Gastroesophageal sphincter (tissue), 4 donors: Measurements from ENCODE around the gene ABCA1. TPM values are rescaled to one million over a fixed set of nuclear protein-coding genes. Genes with fewer than 3 reads are reported as not detected.

Source experiments
- ATAC-seq: fragments of 150-250 bp; one replicate; pipeline ENCODE4 v1.9.1; 2016; ENCODE audit warnings: mild to moderate bottlenecking, moderate library complexity
- H3K27ac ChIP-seq, 4 donors: fragments of 200-600 bp; sonication (generic) in 3 of 4; 1 replicate in 3 of 4; 2 replicates in 1 of 4; pipeline ENCODE4 v1.5.1; 2016 to 2019
- H3K27me3 ChIP-seq: fragments of 200-600 bp; sonication (generic); one replicate; pipeline ENCODE4 v1.5.1; 2019
- H3K36me3 ChIP-seq, 2 donors: fragments of 200-600 bp; sonication (generic); one replicate each; pipeline ENCODE4 v1.5.1; 2019; ENCODE audit warnings: control low read depth in 1 of 2
- H3K4me1 ChIP-seq, 3 donors: fragments of 200-600 bp; sonication (generic); 1 replicate in 2 of 3; 2 replicates in 1 of 3; pipeline ENCODE4 v1.5.1; 2016 to 2019; ENCODE audit warnings: control low read depth in 2 of 3
- H3K4me3 ChIP-seq, 2 donors: fragments of 200-600 bp; sonication (generic); one replicate each; pipeline ENCODE4 v1.5.1; 2019; ENCODE audit warnings: mild to moderate bottlenecking in 1 of 2, moderate library complexity in 1 of 2
- H3K9me3 ChIP-seq, 3 donors: fragments of 200-600 bp; sonication (generic); one replicate each; pipeline ENCODE4 v1.5.1; 2017 to 2019; ENCODE audit warnings: control low read depth in 2 of 3
- EP300 ChIP-seq: sonication (generic); formaldehyde crosslinking; IDR thresholded peaks from one replicate; pipeline ENCODE4 v1.6.1; 2017; ENCODE audit warnings: antibody characterized with exemption, mild to moderate bottlenecking
- POLR2A ChIP-seq, 2 donors: fragments of 450-650 bp; IDR thresholded peaks; one replicate each; pipeline ENCODE4 v1.6.1; 2017; ENCODE audit warnings: antibody characterized with exemption in 2 of 2, mild to moderate bottlenecking in 2 of 2, moderate library complexity in 1 of 2
- POLR2AphosphoS5 ChIP-seq: sonication (generic); formaldehyde crosslinking; IDR thresholded peaks from one replicate; pipeline ENCODE4 v1.6.1; 2017; ENCODE audit warnings: antibody characterized with exemption
- WGBS, 2 donors: methylation state at CpG; one replicate each; pipeline ENCODE4 v1.1.5; 2018; ENCODE audit warnings: low coverage in 1 of 2; 5-methylcytosine and 5-hydroxymethylcytosine counted together
- total RNA-seq, 4 donors: library from RNA; depleted of rRNA; stranded (reverse); fragments of >200 nt; gene quantifications; one replicate each; pipeline ENCODE4 v1.1.0, GENCODE V29; 2016
- TF ChIP-seq, protein P1 (sequence below), 4 experiments: fragments of 200-600 bp in 2 of 4; fragments of 450-650 bp in 2 of 4; sonication (generic) in 1 of 4; IDR thresholded peaks; one replicate each; pipeline ENCODE4 v1.5.1; 2017 to 2019; ENCODE audit warnings: antibody characterized with exemption in 4 of 4, mild to moderate bottlenecking in 2 of 4, moderate library complexity in 2 of 4

The ABCA1 gene
- total RNA-seq, 4 donors from 2014 or later, result 46.2 to 91.5 (median 64.9) TPM

DNA sequence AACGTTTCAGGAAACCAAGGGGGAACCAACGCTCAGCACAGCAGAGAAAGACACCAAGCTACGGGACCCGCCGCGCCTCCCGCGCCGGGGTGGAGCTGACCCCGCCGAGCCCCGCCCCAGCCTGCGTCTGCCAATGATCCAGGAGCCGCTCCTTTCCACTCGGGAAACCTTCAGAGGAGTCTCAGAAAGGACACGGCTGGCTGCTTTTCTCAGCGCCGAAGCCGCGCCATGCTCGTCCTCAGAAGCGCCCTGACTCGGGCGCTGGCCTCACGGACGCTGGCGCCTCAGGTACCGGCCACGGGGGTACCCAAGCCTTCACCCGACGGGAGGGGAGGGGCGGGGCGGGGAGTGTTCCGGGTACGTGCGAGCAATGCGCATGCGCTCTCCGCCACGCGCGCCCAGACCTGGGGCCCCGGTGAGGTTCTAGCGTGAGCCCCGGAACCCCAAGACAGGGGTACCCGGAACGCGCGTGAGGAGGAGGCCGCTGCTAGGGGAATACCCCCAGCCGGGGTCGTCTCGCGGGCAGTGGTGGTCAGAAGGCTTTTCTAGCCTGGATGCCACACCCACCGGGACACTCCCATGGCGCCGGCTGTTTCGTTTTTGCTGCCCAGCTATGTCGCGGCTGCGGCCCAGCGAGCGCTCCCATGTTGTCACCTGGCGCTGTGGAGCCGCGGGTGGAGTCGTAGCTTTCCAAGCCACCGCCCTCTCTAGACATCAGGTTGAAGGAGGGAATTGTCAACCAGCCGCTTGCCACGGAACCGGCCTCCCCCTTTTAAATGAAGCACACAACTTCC lies 180.2 kb downstream of the ABCA1 start, which contains the start of gene NIPSNAP3A:
Gene NIPSNAP3A, plus strand, starts transcription at position 119 of the 794 bp plus-strand sequence. Its CDS starts 110 bp downstream, at position 229.
- WGBS, 2 donors, result no CpG with 5 or more reads among the region's 71 CpGs
- Histone ChIP-seq H3K9me3 (no peaks in the 10 kb centered on the region), H3K27ac (peak within 1 kb of the TSS; percentile 31 to 94 (median 93)), H3K4me1 (peaks cover 0 to 18% (median 3%) of the 10 kb centered on the region in 3 donors), H3K4me3 (peak within 1 kb of the TSS; percentile 79 to 84), H3K36me3 (peaks cover 0 to 16% of the 10 kb centered on the region in 2 donors), H3K27me3 (no peaks in the 10 kb centered on the region)
- TF ChIP-seq POLR2A (IDR thresholded peaks at IDR 0.05) (peak; percentile 47 to 50), EP300 (no peak), POLR2AphosphoS5 (peak; percentile 39)
- TF ChIP-seq, protein P1, sequence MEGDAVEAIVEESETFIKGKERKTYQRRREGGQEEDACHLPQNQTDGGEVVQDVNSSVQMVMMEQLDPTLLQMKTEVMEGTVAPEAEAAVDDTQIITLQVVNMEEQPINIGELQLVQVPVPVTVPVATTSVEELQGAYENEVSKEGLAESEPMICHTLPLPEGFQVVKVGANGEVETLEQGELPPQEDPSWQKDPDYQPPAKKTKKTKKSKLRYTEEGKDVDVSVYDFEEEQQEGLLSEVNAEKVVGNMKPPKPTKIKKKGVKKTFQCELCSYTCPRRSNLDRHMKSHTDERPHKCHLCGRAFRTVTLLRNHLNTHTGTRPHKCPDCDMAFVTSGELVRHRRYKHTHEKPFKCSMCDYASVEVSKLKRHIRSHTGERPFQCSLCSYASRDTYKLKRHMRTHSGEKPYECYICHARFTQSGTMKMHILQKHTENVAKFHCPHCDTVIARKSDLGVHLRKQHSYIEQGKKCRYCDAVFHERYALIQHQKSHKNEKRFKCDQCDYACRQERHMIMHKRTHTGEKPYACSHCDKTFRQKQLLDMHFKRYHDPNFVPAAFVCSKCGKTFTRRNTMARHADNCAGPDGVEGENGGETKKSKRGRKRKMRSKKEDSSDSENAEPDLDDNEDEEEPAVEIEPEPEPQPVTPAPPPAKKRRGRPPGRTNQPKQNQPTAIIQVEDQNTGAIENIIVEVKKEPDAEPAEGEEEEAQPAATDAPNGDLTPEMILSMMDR (IDR thresholded peaks at IDR 0.05), result no peak
- ATAC-seq, result peak; percentile 92

DNA sequence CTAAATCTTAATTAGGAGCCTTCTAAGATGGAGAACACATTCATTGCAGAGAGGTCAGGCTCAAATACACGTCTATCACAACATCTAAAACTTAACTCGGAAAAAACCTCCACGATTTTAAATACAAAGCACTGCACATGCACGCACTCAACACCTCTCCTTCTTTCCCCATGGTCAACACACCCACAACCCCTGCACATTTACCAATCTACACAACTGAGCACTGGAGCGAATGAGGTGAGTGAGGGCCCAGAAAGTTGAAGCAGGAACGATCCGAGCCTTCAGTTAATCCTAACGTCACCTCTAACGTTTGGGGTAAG lies 180.8 kb downstream of the ABCA1 start:
- H3K9me3 ChIP-seq, result no peaks in the 10 kb centered on the region
- no peak for TF ChIP-seq POLR2AphosphoS5
- TF ChIP-seq EP300, result no peak
- TF ChIP-seq POLR2A (IDR thresholded peaks at IDR 0.05), result no peak
- TF ChIP-seq, protein P1 (IDR thresholded peaks at IDR 0.05), result no peak
- ATAC-seq, result peak; percentile 17
- peaks cover 0 to 18% (median 3%) of the 10 kb centered on the region in 3 donors for H3K4me1 ChIP-seq
- no peaks in the 10 kb centered on the region for H3K27me3 ChIP-seq
- peak overlapping the region; percentile 79 to 84 for H3K4me3 ChIP-seq
- peak overlapping the region; percentile 31 to 94 (median 93) for H3K27ac ChIP-seq
- 0% methylated on average over 6 to 7 of the region's 9 CpGs for WGBS, 2 donors
- peaks cover 0 to 11% of the 10 kb centered on the region in 2 donors for H3K36me3 ChIP-seq

DNA sequence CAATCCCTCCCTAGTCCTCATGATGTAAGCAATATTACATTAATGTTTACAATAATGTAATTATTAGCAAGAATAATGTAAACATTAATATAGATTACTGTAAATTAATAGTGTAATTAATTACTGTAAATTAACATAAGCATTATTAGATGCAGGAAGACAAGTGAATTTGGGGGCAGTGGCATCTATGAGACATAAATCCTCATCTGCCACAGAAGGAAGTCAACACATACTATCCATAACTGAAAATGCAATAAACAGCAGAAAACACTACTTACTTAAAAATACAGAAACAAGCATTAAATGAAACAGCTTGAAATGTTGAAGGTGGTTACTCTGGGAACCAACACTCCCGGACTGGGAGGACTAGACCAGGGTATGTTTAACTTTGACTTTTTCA lies 181.2 kb downstream of the ABCA1 start:
- Histone ChIP-seq H3K27me3 (no peaks in the 10 kb centered on the region), H3K4me3 (peak overlapping the region; percentile 79 to 84), H3K4me1 (peaks cover 0 to 18% (median 3%) of the 10 kb centered on the region in 3 donors), H3K9me3 (no peaks in the 10 kb centered on the region), H3K27ac (peak overlapping the region in 3 of 4 donors; percentile 92 to 94 (median 94)), H3K36me3 (peaks cover 0 to 7% of the 10 kb centered on the region in 2 donors)
- ATAC-seq, result no peak
- TF ChIP-seq, protein P1 (IDR thresholded peaks at IDR 0.05), result no peak
- TF ChIP-seq POLR2AphosphoS5 (no peak), EP300 (no peak), POLR2A (IDR thresholded peaks at IDR 0.05) (no peak)
- 7 to 10% methylated on average over 1 of the region's 1 CpG for WGBS, 2 donors

DNA sequence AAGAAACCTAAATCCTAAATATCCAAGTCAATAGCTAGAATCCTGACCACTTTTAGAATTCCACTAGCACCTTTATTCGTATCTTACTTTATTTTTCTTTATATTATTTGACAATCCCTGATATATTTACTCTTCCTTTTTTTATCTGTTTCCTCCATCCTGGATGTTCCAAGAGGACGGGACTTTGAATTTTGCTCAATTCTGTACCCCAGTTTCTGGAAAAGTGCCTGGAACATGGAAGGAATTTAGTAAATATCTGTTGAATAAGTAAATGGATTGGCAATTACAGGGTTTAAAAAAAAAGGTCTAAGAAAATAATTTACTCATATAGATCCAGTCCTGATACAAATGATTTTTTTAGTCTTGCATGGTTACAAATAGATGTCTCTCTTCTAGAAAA lies 181.7 kb downstream of the ABCA1 start:
- no peak for ATAC-seq
- 80 to 100% methylated on average over 2 of the region's 2 CpGs for WGBS, 2 donors
- no peak for TF ChIP-seq EP300
- TF ChIP-seq, protein P1 (IDR thresholded peaks at IDR 0.05), result no peak
- TF ChIP-seq POLR2AphosphoS5, result no peak
- TF ChIP-seq POLR2A (IDR thresholded peaks at IDR 0.05), result no peak
- Histone ChIP-seq H3K4me3 (no peak overlapping the region), H3K9me3 (no peaks in the 10 kb centered on the region), H3K4me1 (peaks cover 0 to 18% (median 3%) of the 10 kb centered on the region in 3 donors), H3K27ac (no peak overlapping the region), H3K27me3 (no peaks in the 10 kb centered on the region), H3K36me3 (peaks cover 0 to 2% of the 10 kb centered on the region in 2 donors)

DNA sequence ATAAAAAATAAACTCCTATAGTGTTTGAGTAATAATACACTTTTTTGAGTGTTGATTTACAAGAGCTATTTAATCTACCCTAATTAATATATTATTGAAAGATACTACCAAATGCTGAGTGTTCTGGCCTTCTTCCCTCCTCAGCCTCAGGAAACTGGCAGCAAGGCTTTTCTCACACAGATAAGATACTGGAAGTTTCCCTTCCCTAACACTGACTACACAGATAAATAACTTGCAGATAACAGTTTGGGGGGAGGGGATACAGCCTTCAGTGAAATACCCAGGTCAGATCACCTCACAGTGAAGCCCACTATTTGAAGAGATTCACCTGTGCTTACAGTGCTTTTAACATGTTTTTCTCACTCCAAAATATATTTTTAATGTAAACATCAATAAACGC lies 182.1 kb downstream of the ABCA1 start:
- Histone ChIP-seq H3K4me3 (no peak overlapping the region), H3K9me3 (no peaks in the 10 kb centered on the region), H3K27me3 (no peaks in the 10 kb centered on the region), H3K4me1 (peaks cover 0 to 18% (median 3%) of the 10 kb centered on the region in 3 donors), H3K36me3 (no peaks in the 10 kb centered on the region), H3K27ac (no peak overlapping the region)
- 58 to 78% methylated on average over 1 of the region's 1 CpG for WGBS, 2 donors
- TF ChIP-seq POLR2AphosphoS5, result no peak
- ATAC-seq, result no peak
